ENCODE results near the gene DPP4. TPM values are rescaled to one million over a fixed set of nuclear protein-coding genes. Genes with fewer than 3 reads are reported as not detected.
"Not testable (repeated sequence)": the region's sequence is repeated elsewhere in the genome, so short reads cannot be mapped to it uniquely, and the experiment has no call there.

DPP4 gene
- total and polyA plus RNA-seq, 2 experiments from 2014 or later, result 0.09 TPM; not detected in 1

DNA sequence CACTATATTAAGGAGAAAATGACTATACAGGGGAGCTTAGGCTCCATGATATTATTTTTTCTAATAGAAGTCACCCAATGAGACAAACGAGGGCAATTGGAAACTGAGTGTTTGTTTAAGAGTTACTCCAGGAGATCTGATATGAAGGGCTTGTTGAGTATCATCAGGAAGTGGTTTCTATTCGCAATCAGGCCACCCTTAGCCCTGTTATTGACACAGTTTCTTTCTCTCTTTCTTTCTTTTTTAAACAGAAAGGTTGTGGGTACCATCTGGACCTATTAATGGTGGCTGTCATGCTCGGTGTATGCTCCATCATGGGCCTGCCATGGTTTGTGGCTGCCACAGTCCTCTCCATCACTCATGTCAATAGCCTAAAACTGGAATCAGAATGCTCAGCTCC lies 117.3 kb downstream of the DPP4 start:
- H3K27me3 ChIP-seq, result no peaks in the 10 kb centered on the region
- no peaks in the 10 kb centered on the region for H3K4me1 ChIP-seq (ENCODE audit: low read depth)
- H3K27ac ChIP-seq, result no peak overlapping the region
- no peaks in the 10 kb centered on the region for H3K9me3 ChIP-seq (ENCODE audit: low read depth)
- TF ChIP-seq, protein P1, sequence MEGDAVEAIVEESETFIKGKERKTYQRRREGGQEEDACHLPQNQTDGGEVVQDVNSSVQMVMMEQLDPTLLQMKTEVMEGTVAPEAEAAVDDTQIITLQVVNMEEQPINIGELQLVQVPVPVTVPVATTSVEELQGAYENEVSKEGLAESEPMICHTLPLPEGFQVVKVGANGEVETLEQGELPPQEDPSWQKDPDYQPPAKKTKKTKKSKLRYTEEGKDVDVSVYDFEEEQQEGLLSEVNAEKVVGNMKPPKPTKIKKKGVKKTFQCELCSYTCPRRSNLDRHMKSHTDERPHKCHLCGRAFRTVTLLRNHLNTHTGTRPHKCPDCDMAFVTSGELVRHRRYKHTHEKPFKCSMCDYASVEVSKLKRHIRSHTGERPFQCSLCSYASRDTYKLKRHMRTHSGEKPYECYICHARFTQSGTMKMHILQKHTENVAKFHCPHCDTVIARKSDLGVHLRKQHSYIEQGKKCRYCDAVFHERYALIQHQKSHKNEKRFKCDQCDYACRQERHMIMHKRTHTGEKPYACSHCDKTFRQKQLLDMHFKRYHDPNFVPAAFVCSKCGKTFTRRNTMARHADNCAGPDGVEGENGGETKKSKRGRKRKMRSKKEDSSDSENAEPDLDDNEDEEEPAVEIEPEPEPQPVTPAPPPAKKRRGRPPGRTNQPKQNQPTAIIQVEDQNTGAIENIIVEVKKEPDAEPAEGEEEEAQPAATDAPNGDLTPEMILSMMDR (IDR thresholded peaks at IDR 0.05; ENCODE audit: low read depth, low read length), result no peak
- DNase-seq (ENCODE audit: low read depth in 1 of 2, low spot score in 1 of 2), result no peak
- no peak overlapping the region for H3K4me3 ChIP-seq
- no peaks in the 10 kb centered on the region for H3K36me3 ChIP-seq

DNA sequence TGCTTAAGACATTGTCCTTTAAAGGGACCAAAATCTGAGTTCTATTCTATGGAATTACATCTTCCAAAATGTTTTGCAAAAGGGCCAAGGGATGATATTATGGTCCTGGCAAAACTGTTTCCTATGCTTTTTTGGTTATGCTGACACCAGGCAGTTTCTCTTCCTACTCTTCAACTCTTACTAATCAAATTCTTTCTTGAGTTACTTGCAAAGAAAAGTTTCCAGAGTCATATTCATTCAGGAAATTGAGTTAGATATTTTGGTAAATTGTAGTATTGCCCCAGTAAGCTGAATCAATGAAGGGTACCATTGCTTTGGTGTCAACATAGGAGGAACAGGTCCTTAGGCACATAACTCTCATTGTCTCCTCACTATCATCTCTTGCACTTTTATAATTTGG lies 118.8 kb downstream of the DPP4 start:
- Histone ChIP-seq H3K27ac (no peak overlapping the region), H3K27me3 (no peaks in the 10 kb centered on the region), H3K9me3 (ENCODE audit: low read depth) (no peaks in the 10 kb centered on the region), H3K4me3 (no peak overlapping the region), H3K36me3 (no peaks in the 10 kb centered on the region), H3K4me1 (ENCODE audit: low read depth) (no peaks in the 10 kb centered on the region)
- TF ChIP-seq, protein P1 (IDR thresholded peaks at IDR 0.05; ENCODE audit: low read depth, low read length), result no peak
- no peak for DNase-seq (ENCODE audit: low read depth in 1 of 2, low spot score in 1 of 2)

DNA sequence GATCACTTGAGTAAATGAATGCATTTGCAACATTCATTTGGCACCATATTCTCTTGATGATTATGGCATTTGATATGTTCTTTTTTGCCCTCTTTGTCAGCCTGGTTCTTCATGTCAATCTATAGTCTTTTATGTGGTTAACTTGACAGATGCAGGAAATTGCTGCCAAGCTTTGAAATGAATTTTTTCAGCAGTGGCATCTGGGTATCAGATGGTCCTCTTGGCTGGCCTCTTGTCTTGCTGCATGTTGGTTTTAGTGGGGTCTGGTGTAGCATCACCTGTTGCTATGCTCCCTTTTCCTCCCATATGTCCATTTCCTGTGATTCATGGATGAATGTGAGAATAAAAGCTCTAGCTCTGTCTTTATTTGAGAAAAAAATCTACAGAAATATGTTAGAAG lies 119.9 kb downstream of the DPP4 start:
- Histone ChIP-seq H3K27me3 (no peaks in the 10 kb centered on the region), H3K9me3 (ENCODE audit: low read depth) (no peaks in the 10 kb centered on the region), H3K36me3 (no peaks in the 10 kb centered on the region), H3K4me1 (ENCODE audit: low read depth) (no peaks in the 10 kb centered on the region), H3K4me3 (no peak overlapping the region), H3K27ac (no peak overlapping the region)
- DNase-seq (ENCODE audit: low read depth in 1 of 2, low spot score in 1 of 2), result no peak
- TF ChIP-seq, protein P1 (IDR thresholded peaks at IDR 0.05; ENCODE audit: low read depth, low read length), result no peak

DNA sequence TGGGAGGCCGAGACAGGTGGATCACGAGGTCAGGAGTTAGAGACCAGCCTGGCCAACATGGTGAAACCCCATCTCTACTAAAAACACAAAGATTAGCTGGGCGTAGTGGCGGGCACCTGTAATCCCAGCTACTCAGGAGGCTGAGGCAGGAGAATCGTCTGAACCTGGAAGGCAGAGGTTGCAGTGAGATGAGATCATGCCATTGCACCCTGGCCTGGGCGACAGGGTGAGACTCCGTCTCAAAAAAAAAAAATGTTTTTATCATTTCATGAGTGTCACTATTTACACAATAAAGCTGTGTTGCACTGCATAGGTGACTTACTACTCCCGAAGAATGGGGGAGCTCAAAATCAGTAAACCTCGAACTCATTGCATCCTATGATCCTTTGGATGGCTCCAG lies 120.6 kb downstream of the DPP4 start:
- not testable (repeated sequence) for H3K36me3 ChIP-seq; H3K9me3 ChIP-seq (ENCODE audit: low read depth); DNase-seq (ENCODE audit: low read depth in 1 of 2, low spot score in 1 of 2); H3K4me1 ChIP-seq (ENCODE audit: low read depth); H3K4me3 ChIP-seq; H3K27me3 ChIP-seq; H3K27ac ChIP-seq

DNA sequence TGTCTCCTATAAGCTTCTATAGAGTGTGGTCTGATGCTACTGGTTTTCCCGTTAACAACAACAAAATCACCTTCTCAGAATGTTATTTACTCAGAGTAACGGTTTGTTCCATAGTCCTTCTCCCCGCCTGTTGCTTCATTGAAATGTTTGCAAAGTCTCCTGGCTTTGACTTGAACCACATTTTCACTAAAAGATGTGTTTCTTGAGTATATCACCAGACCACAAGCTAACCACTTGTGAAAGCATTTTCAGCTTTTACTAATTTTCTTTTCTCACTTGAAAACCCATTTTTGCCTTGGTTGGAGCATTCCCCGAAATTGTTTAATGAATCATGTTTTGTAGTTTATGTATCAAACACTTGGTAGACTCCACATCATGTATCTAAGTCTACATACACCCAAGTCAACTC lies 121.2 kb downstream of the DPP4 start:
- no peaks in the 10 kb centered on the region for H3K36me3 ChIP-seq
- no peaks in the 10 kb centered on the region for H3K27me3 ChIP-seq
- no peak for DNase-seq (ENCODE audit: low read depth in 1 of 2, low spot score in 1 of 2)
- H3K4me1 ChIP-seq (ENCODE audit: low read depth), result no peaks in the 10 kb centered on the region
- no peak overlapping the region for H3K4me3 ChIP-seq
- no peak overlapping the region for H3K27ac ChIP-seq
- TF ChIP-seq, protein P1 (IDR thresholded peaks at IDR 0.05; ENCODE audit: low read depth, low read length), result no peak
- no peaks in the 10 kb centered on the region for H3K9me3 ChIP-seq (ENCODE audit: low read depth)

DNA sequence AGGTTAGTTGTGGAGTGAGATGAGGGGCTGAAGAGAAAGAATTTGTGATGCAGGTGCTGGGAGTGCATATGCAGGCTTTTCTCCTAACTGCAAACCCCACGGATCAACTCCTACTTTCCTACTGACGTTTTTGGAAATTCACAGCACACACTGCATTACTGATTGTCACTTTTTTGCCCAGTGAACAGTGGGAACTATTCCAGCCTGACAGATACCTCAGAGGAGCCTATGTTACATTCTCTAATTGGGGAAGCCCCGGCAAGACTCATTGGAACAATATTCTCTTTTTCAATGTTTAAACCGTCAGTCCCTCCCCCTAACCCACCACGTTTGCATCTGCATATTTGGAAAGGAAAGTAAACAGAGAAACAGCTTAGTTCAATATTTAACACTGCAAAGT lies 126.2 kb downstream of the DPP4 start:
- no peak overlapping the region for H3K27ac ChIP-seq
- H3K9me3 ChIP-seq (ENCODE audit: low read depth), result no peaks in the 10 kb centered on the region
- no peak for DNase-seq (ENCODE audit: low read depth in 1 of 2, low spot score in 1 of 2)
- no peaks in the 10 kb centered on the region for H3K36me3 ChIP-seq
- no peaks in the 10 kb centered on the region for H3K27me3 ChIP-seq
- H3K4me3 ChIP-seq, result no peak overlapping the region
- no peaks in the 10 kb centered on the region for H3K4me1 ChIP-seq (ENCODE audit: low read depth)
- TF ChIP-seq, protein P1 (IDR thresholded peaks at IDR 0.05; ENCODE audit: low read depth, low read length), result no peak
